Left kidney (tissue), 2 donors: ENCODE results near the gene LCOR. TPM values are rescaled to one million over a fixed set of nuclear protein-coding genes. Genes with fewer than 3 reads are reported as not detected.

ENCODE experiments used
- DNase-seq: peaks from one replicate; pipeline ENCODE4 v3.0.0-alpha.2; 2013
- polyA plus RNA-seq: library from polyadenylated mRNA; unstranded; fragments of 120-200 nt; gene quantifications from one replicate; pipeline ENCODE4 v1.2.1, GENCODE V29; 2013; ENCODE audit not compliant: insufficient read length

Gene LCOR
- polyA plus RNA-seq, 1 donor, result 35.7 TPM

GRCh38 chr10:96986200-96986856 is 154.2 kb downstream of the LCOR start:
- no peak for DNase-seq

GRCh38 chr10:96987141-96987841 is 155.2 kb downstream of the LCOR start:
- DNase-seq, result no peak

GRCh38 chr10:96987842-96988175 is 155.7 kb downstream of the LCOR start:
- DNase-seq, result no peak

GRCh38 chr10:96988426-96988825 is 156.3 kb downstream of the LCOR start:
- DNase-seq, result peak; percentile 56

- DNase-seq, result no peak
These were observed 159.3 kb downstream of the LCOR start for GRCh38 chr10:96991313-96991841.

GRCh38 chr10:96992721-96993120 is 160.6 kb downstream of the LCOR start:
- DNase-seq, result no peak

- peak; percentile 27 for DNase-seq
These were observed 163.8 kb downstream of the LCOR start for GRCh38 chr10:96995851-96996250.

- no peak for DNase-seq
These were observed 164.3 kb downstream of the LCOR start for GRCh38 chr10:96996275-96996965.

- no peak for DNase-seq
These were observed 166.3 kb downstream of the LCOR start for GRCh38 chr10:96998329-96998888.

GRCh38 chr10:96999337-96999736 is 167.2 kb downstream of the LCOR start:
- DNase-seq, result no peak

GRCh38 chr10:96999987-97000386 is 167.9 kb downstream of the LCOR start:
- DNase-seq, result no peak

- no peak for DNase-seq
These were observed 168.5 kb downstream of the LCOR start for GRCh38 chr10:97000487-97001182.

- no peak for DNase-seq
These were observed 169.3 kb downstream of the LCOR start for GRCh38 chr10:97001183-97001991.

- no peak for DNase-seq
These were observed 170.6 kb downstream of the LCOR start for GRCh38 chr10:97002670-97003069.

- DNase-seq, result no peak
These were observed 171.2 kb downstream of the LCOR start for GRCh38 chr10:97003151-97003803.

GRCh38 chr10:97003804-97004201 is 171.7 kb downstream of the LCOR start:
- DNase-seq, result no peak

GRCh38 chr10:97004591-97004990 is 172.5 kb downstream of the LCOR start:
- no peak for DNase-seq

- no peak for DNase-seq
These were observed 173.3 kb downstream of the LCOR start for GRCh38 chr10:97005349-97005748.

GRCh38 chr10:97006364-97006763 is 174.3 kb downstream of the LCOR start:
- DNase-seq, result no peak

GRCh38 chr10:97007417-97007816 is 175.3 kb downstream of the LCOR start:
- DNase-seq, result no peak

GRCh38 chr10:97010695-97011206 is 178.7 kb downstream of the LCOR start:
- no peak for DNase-seq
